Inflammatory macrophage treated with lipopolysaccharide for 1 hour (primary cell): ENCODE data around the gene XPNPEP3.

Experiments
- DNase-seq, 2 donors: peaks; one replicate each; pipeline ENCODE4 v3.0.0-alpha.2; 2020 to 2022

The XPNPEP3 gene

GRCh38 chr22:40950962-40951794, 94.2 kb downstream of the XPNPEP3 start, which contains the start of gene RBX1:
TSS of gene RBX1 (plus strand) at chr22:40951378. CDS start at chr22:40951399, 21 bp downstream.
- peak; percentile 97 to 98 for DNase-seq

DNA sequence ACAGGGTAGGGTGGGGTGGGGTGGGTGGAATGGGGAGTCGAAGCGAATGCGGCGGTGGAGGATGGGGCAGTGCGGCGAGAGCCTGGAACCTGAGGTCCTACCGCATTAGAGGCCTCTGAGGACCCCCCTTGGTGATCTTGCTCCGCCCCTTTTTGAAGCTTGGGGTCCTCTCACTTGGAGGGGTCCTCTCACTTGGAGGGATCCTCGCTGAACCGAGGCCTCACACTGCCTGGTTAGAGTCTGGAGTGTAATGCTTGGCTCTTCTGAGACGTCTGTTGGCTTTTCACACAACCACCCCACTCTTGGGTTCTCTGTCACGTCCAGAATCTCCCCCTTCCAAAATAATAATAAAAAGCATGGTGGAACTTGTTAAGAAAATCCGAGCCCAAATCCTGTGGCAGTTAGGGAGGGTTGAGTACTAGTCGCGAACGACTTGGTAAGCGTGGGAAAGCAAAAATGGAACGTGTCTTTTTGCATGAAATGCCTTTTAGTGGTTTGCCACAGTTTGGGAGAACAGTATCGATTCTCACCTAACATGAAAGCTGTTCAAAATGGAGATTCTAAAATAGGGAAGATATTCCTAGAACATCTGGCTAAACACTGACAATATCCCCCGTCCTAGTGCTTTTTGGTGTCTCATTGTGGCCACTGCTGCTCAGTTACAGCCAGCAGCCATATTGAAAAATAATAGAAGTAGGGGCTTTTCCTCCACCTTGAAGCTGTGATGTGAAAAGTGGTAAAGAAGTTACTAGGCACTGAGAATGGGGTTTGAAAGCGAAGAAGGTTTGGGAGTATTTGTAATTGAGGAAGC, 95.1 kb downstream of the XPNPEP3 start:
- peak; percentile 31 to 38 for DNase-seq

GRCh38 chr22:40953471-40953870, 96.5 kb downstream of the XPNPEP3 start:
- no peak for DNase-seq

- DNase-seq, result no peak
Measured at GRCh38 chr22:40954113-40954512, 97.2 kb downstream of the XPNPEP3 start.

DNA sequence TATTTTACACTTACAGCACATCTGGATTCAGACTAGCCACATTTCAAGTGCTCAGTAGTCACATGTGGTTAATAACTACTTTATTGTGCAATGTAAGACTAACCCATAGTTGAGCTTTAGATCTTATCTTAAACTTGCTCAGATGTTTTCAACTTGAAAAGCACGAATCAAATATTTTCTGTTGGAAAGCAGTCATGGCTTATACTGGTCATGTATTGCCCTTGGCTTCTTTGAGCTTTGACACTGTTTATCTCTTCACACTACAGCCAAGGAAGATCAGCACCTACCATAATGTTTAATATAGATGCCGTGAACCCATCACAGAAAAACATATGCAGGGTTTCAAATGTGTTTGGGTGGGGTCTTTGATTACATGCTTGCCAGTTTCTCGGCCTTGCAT, 98.6 kb downstream of the XPNPEP3 start:
- no peak for DNase-seq

- no peak for DNase-seq
Measured at GRCh38 chr22:40957601-40958000, 100.7 kb downstream of the XPNPEP3 start.

DNA sequence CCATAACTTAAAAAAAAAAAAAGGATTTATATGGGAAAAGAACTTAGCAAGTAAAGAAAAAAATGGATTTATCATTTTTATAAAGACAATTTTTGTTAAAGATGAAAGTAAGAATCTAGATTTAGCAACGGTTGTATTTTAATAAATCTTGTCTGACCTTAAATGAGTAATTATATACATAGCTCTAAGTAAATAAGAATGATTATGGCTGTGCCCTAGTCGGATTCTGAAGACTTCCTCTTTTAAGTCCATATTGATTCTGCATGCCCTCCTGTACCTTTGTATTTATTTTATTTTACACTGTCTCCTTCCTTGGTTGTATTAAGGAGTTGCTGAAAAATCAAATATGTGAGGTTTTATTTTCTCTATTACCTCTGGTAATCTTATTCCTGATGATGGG, 101.4 kb downstream of the XPNPEP3 start:
- no peak for DNase-seq

DNA sequence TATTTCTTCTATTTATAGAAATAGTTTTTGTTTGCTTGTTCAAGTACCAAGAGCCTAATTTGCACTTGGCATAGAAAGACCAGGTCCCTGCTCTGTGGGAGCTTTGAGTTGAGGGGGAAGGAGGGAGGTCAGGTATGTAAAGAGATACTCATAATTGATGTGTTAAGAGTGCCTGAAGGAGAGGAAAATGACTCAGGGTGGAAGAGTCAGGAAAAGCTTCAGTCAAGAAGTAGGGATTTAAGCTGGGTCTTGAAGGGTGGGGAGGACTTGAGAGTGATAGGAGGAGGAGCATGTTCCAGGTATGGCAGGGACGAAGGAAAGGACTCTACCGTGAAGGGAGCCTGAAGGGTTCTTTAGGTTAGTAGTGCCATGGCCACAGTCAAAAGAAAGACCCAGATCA, 103.2 kb downstream of the XPNPEP3 start:
- DNase-seq, result no peak

DNA sequence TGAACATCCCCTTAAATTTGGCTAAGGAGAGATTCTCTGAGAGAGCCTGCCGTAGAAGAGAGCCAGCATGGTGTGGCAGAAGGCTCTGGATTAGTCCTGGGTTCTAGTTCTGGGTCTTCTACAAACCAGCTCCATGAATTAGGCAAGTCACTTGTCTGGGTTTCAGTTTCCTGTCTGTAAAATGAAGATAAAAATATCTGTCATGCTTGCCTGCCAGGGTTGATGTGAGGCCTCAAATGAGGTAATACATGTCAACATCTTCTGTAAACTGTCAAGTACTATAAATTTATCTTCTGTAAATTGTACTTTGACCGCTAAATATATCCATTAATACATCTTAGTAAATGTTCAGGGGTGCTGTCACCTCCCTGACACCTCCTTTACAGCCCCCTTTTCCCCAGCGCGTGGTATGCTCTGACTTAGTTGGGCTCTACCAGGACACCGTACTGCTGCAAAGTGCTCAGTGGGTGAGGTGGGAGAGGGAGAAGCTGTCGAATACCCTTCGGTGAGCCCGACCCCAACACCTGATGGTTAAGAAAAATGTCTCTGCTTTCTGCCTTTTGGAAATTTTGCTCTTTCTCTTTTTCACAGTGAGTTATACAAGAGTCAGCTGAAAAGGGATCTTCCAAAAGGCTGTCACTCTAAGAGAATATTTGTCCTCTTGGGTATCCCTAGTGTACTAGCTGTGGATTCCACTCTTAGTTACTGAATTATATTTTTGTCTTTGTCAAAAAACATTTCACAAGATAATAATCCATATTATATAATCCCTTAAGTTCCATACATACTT, 109.2 kb downstream of the XPNPEP3 start:
- peak; percentile 57 to 72 for DNase-seq

- peak; percentile 76 to 89 for DNase-seq
Measured at GRCh38 chr22:40966726-40967085, 109.8 kb downstream of the XPNPEP3 start.

- DNase-seq, result peak; percentile 73 to 76
Measured at GRCh38 chr22:40967111-40967760, 110.3 kb downstream of the XPNPEP3 start.

DNA sequence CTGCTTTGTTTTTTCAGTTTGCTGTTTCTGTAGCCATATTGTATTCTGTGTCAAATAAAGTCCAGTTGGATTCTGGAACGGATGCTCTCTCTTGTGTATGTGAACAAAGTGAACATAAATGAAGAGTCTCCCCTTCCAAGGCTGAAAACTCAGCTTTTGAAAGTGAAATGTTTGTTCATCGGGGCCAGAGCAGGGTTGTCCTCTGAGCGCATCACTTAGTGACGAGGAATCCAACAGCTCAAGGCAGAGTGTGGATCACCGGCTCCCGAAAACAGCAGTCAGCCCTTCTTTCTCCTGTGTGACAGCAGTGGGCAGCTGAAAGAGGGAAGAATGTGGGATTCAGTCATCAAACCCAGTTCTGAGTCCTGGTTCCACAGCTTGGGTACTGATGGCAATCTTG, 115.6 kb downstream of the XPNPEP3 start:
- DNase-seq, result no peak

GRCh38 chr22:40973144-40973543, 116.2 kb downstream of the XPNPEP3 start:
- DNase-seq, result no peak

DNA sequence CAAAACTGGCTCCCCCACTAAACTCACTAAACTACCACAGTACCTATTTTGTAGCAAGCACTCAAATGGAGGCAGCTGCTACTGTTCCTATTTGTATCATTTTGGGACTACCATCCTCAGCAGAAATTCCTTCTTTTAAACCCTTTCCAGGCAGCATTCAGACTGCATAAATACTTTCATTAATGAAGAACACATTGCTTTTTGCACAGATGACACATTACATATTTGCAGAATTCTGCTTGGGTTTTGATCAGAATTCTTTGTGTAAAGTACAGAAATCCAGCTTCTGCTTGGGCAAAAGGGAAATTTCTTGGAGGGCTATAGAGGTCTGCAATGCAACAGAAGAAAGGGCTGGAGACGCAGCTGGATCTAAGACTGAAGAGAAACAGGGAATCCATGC, 118.4 kb downstream of the XPNPEP3 start:
- no peak for DNase-seq

- DNase-seq, result no peak
Measured at GRCh38 chr22:40976866-40977700, 120.1 kb downstream of the XPNPEP3 start.

GRCh38 chr22:40979198-40979597, 122.2 kb downstream of the XPNPEP3 start:
- no peak for DNase-seq

- DNase-seq, result no peak
Measured at GRCh38 chr22:40979871-40980270, 122.9 kb downstream of the XPNPEP3 start.
